Heart left ventricle (tissue), 16 donors: ENCODE results near the gene POMT1. TPM values are rescaled to one million over a fixed set of nuclear protein-coding genes. Genes with fewer than 3 reads are reported as not detected.
A peak's percentile ranks its signal among the peaks of the same experiment; 100 is the strongest.

Source experiments
- ATAC-seq, 4 donors: fragments of 200-7000 bp; cut with Tn5 transposase; one replicate each; pipeline ENCODE4 v1.9.1; 2020 to 2022; ENCODE audit warnings: moderate library complexity in 4 of 4, mild to moderate bottlenecking in 3 of 4, moderate number of reproducible peaks in 1 of 4
- DNase-seq, 5 donors: peaks; one replicate each; pipeline ENCODE4 v3.0.0-alpha.2; 2020
- H3K27ac ChIP-seq, 12 donors: fragments of 200-600 bp; sonication (generic) in 4 of 12; one replicate each; pipeline versions ENCODE4 v1.5.0 to v1.8.0; 2016 to 2022; ENCODE audit warnings: mild to moderate bottlenecking in 2 of 12
- H3K27me3 ChIP-seq, 9 donors: fragments of 200-600 bp; sonication (generic) in 2 of 9; one replicate each; pipeline versions ENCODE4 v1.5.1 to v1.8.0; 2016 to 2022; ENCODE audit warnings: mild to moderate bottlenecking in 3 of 9
- H3K36me3 ChIP-seq, 9 donors: fragments of 200-600 bp; sonication (generic) in 2 of 9; one replicate each; pipeline versions ENCODE4 v1.5.0 to v1.8.0; 2018 to 2022; ENCODE audit warnings: mild to moderate bottlenecking in 2 of 9
- H3K4me1 ChIP-seq, 12 donors: fragments of 200-600 bp; sonication (generic) in 4 of 12; one replicate each; pipeline versions ENCODE4 v1.5.0 to v1.8.0; 2016 to 2022; ENCODE audit warnings: mild to moderate bottlenecking in 3 of 12
- H3K4me3 ChIP-seq, 12 donors: fragments of 200-600 bp; sonication (generic) in 4 of 12; one replicate each; pipeline versions ENCODE4 v1.5.0 to v1.8.0; 2017 to 2022; ENCODE audit warnings: mild to moderate bottlenecking in 9 of 12, moderate library complexity in 4 of 12
- H3K9me3 ChIP-seq, 12 donors: fragments of 200-600 bp; sonication (generic) in 4 of 12; one replicate each; pipeline versions ENCODE4 v1.5.0 to v1.8.0; 2016 to 2022; ENCODE audit warnings: mild to moderate bottlenecking in 1 of 12
- CTCF ChIP-seq, 12 donors: fragments of 200-600 bp; sonication (generic) in 4 of 12; IDR thresholded peaks; one replicate each; pipeline versions ENCODE4 v1.5.0 to v1.8.0; 2018 to 2022; ENCODE audit warnings: antibody characterized with exemption in 12 of 12, mild to moderate bottlenecking in 5 of 12
- POLR2A ChIP-seq, 2 donors: fragments of 450-650 bp; IDR thresholded peaks; one replicate each; pipeline ENCODE4 v1.6.1; 2017; ENCODE audit warnings: antibody characterized with exemption in 2 of 2, mild to moderate bottlenecking in 2 of 2, moderate library complexity in 2 of 2
- WGBS, 4 donors: extraction: QIAGEN DNeasy Blood & Tissue Kit in 2 of 4; methylation state at CpG; one replicate each; pipeline versions ENCODE4 v1.1.5 to v1.1.7; 2013 to 2018; 5-methylcytosine and 5-hydroxymethylcytosine counted together
- intact Hi-C, 10 donors: fragments of 100-400 bp; cut with DNase I; formaldehyde crosslinking; loops; one replicate each; pipeline versions ENCODE4 v1.11.1 to v1.14.2; 2022
- polyA plus RNA-seq, 2 donors: library from polyadenylated mRNA; stranded (reverse); fragments of 200-250 nt; gene quantifications; one replicate each; pipeline ENCODE4 v1.2.3, GENCODE V29; 2013
- total RNA-seq, 9 donors: library from RNA; depleted of rRNA in 2 of 9; stranded (reverse); fragments of >200 nt in 2 of 9; fragmentation: NEBNext Ultra II Directional in 3 of 9; extraction: Animal tissue kit (Norgen Biotek cat#: 25700) in 3 of 9; gene quantifications; one replicate each; pipeline versions ENCODE4 v1.1.0 to v1.2.4, GENCODE V29; 2016 to 2023
- donor health status: ischemic (EF 13 %, LVEDD 7.1; RV severe dilation, severe dysfunction).
- donor health status: healthy with polysubstance abuse.
- donor health status: DM: no; HTN: yes; CAD: no.
- donor health status: DM: no; HTN: no; CAD: no.
- donor health status: ischemic (EF 25% LVEDD 6.9; RV normal size, moderate dysfunction).
- donor health status: ischemic (EF 25% LVEDD 5.7; RV mildly dilated, moderate dysfunction).
- donor health status: healthy.
- donor health status: DM: yes; HTN: yes; CAD: no.
- donor health status: ischemic (EF 35%, LVEDD 5.7; RV mildly dilated, moderate dysfunction).
- donor health status: nonischemic (EF 11% LVEDD 7.7; RV severe dilation, severe dysfunction).
- donor health status: DM: yes; HTN: yes; CAD: no.
- donor health status: PGD.
- donor health status: ischemic (EF 29% LVEDD 5.4; RV normal size, mild dysfunction).
- donor health status: nonischemic (EF 23%, LVEDD 6.1; RV moderate dilation, normal function).

Gene POMT1
- total and polyA plus RNA-seq, 11 donors = 15.3 to 28.8 (median 20.3) TPM

- TF ChIP-seq CTCF (IDR thresholded peaks at IDR 0.05) = no peak
- no peak overlapping the region for H3K4me3 ChIP-seq
- H3K27me3 ChIP-seq = peaks cover 9 to 44% (median 24%) of the 10 kb centered on the region in 9 donors
- H3K27ac ChIP-seq = no peak overlapping the region
- H3K4me1 ChIP-seq = peaks cover 0 to 3% (median 0%) of the 10 kb centered on the region in 12 donors
- ATAC-seq (no peak), DNase-seq (no peak)
- 24 to 36% (median 30%) methylated on average over 8 to 60 of the region's 60 CpGs for WGBS, 4 donors
- intact Hi-C loops = no loop called here
- H3K9me3 ChIP-seq = no peaks in the 10 kb centered on the region
- H3K36me3 ChIP-seq = no peaks in the 10 kb centered on the region
Observed at GRCh38 chr9:131554087-131554842, 51.5 kb downstream of the POMT1 start.

GRCh38 chr9:131554843-131555351 is 52.2 kb downstream of the POMT1 start:
- ATAC-seq (no peak), DNase-seq (no peak)
- Histone ChIP-seq H3K36me3 (no peaks in the 10 kb centered on the region), H3K9me3 (peaks cover 0 to 2% (median 0%) of the 10 kb centered on the region in 12 donors), H3K27me3 (peaks cover 9 to 38% (median 20%) of the 10 kb centered on the region in 9 donors), H3K4me1 (peaks cover 0 to 3% (median 0%) of the 10 kb centered on the region in 12 donors), H3K27ac (no peak overlapping the region), H3K4me3 (no peak overlapping the region)
- WGBS, 4 donors = 26 to 57% (median 38%) methylated on average over 19 to 54 of the region's 54 CpGs
- TF ChIP-seq CTCF (IDR thresholded peaks at IDR 0.05) = no peak
- TF ChIP-seq POLR2A (IDR thresholded peaks at IDR 0.05) = no peak
- intact Hi-C loops = no loop called here

- H3K9me3 ChIP-seq = peaks cover 0 to 13% (median 0%) of the 10 kb centered on the region in 12 donors
- no peaks in the 10 kb centered on the region for H3K36me3 ChIP-seq
- H3K27ac ChIP-seq = no peak overlapping the region
- WGBS, 4 donors = 79 to 91% (median 84%) methylated on average over 12 to 15 of the region's 15 CpGs
- H3K4me1 ChIP-seq = peaks cover 0 to 3% (median 0%) of the 10 kb centered on the region in 12 donors
- intact Hi-C loops = no loop called here
- H3K27me3 ChIP-seq = peaks cover 9 to 35% (median 20%) of the 10 kb centered on the region in 9 donors
- DNase-seq (no peak), ATAC-seq (peak in 1 of 4 donors; percentile 22)
- no peak for TF ChIP-seq CTCF (IDR thresholded peaks at IDR 0.05)
- TF ChIP-seq POLR2A (IDR thresholded peaks at IDR 0.05) = no peak
- no peak overlapping the region for H3K4me3 ChIP-seq
Observed at GRCh38 chr9:131555841-131556673, 53.3 kb downstream of the POMT1 start.
